ENCODE results near the gene C14orf180.

The C14orf180 gene

GRCh38 chr14:104553166-104554087, 26.1 kb upstream of the C14orf180 start:
- Histone ChIP-seq H3K9ac (ENCODE audit: low read length) (no peak overlapping the region), H3K4me1 (ENCODE audit: control insufficient read depth, insufficient read depth, low read length) (no peaks in the 10 kb centered on the region), H3K27ac (ENCODE audit: low read depth, low read length) (no peak overlapping the region), H3K36me3 (ENCODE audit: control insufficient read depth, insufficient read depth, low read length) (no peaks in the 10 kb centered on the region), H3K4me3 (ENCODE audit: low read length) (no peak overlapping the region), H3K27me3 (ENCODE audit: control insufficient read depth, insufficient read depth, low read length) (peaks cover 9% of the 10 kb centered on the region)

- Histone ChIP-seq H3K4me3 (ENCODE audit: low read length) (no peak overlapping the region), H3K4me1 (ENCODE audit: control insufficient read depth, insufficient read depth, low read length) (no peaks in the 10 kb centered on the region), H3K9ac (ENCODE audit: low read length) (no peak overlapping the region), H3K27me3 (ENCODE audit: control insufficient read depth, insufficient read depth, low read length) (peaks cover 9% of the 10 kb centered on the region), H3K36me3 (ENCODE audit: control insufficient read depth, insufficient read depth, low read length) (no peaks in the 10 kb centered on the region), H3K27ac (ENCODE audit: low read depth, low read length) (no peak overlapping the region)
Observed at GRCh38 chr14:104554088-104554607, 25.4 kb upstream of the C14orf180 start.

GRCh38 chr14:104554608-104555429, 24.7 kb upstream of the C14orf180 start:
- Histone ChIP-seq H3K27ac (ENCODE audit: low read depth, low read length) (no peak overlapping the region), H3K36me3 (ENCODE audit: control insufficient read depth, insufficient read depth, low read length) (no peaks in the 10 kb centered on the region), H3K27me3 (ENCODE audit: control insufficient read depth, insufficient read depth, low read length) (peaks cover 9% of the 10 kb centered on the region), H3K9ac (ENCODE audit: low read length) (no peak overlapping the region), H3K4me1 (ENCODE audit: control insufficient read depth, insufficient read depth, low read length) (no peaks in the 10 kb centered on the region), H3K4me3 (ENCODE audit: low read length) (no peak overlapping the region)

GRCh38 chr14:104555430-104556255, 23.9 kb upstream of the C14orf180 start:
- Histone ChIP-seq H3K4me3 (ENCODE audit: low read length) (no peak overlapping the region), H3K27me3 (ENCODE audit: control insufficient read depth, insufficient read depth, low read length) (peaks cover 9% of the 10 kb centered on the region), H3K4me1 (ENCODE audit: control insufficient read depth, insufficient read depth, low read length) (no peaks in the 10 kb centered on the region), H3K27ac (ENCODE audit: low read depth, low read length) (no peak overlapping the region), H3K36me3 (ENCODE audit: control insufficient read depth, insufficient read depth, low read length) (no peaks in the 10 kb centered on the region), H3K9ac (ENCODE audit: low read length) (no peak overlapping the region)

- no peak overlapping the region for H3K27ac ChIP-seq (ENCODE audit: low read depth, low read length)
- H3K36me3 ChIP-seq (ENCODE audit: control insufficient read depth, insufficient read depth, low read length): no peaks in the 10 kb centered on the region
- H3K4me1 ChIP-seq (ENCODE audit: control insufficient read depth, insufficient read depth, low read length): no peaks in the 10 kb centered on the region
- peaks cover 9% of the 10 kb centered on the region for H3K27me3 ChIP-seq (ENCODE audit: control insufficient read depth, insufficient read depth, low read length)
- no peak overlapping the region for H3K9ac ChIP-seq (ENCODE audit: low read length)
- H3K4me3 ChIP-seq (ENCODE audit: low read length): no peak overlapping the region
Observed at GRCh38 chr14:104556256-104557021, 23.1 kb upstream of the C14orf180 start.

GRCh38 chr14:104557086-104557485, 22.5 kb upstream of the C14orf180 start:
- Histone ChIP-seq H3K27me3 (ENCODE audit: control insufficient read depth, insufficient read depth, low read length) (peaks cover 9% of the 10 kb centered on the region), H3K27ac (ENCODE audit: low read depth, low read length) (no peak overlapping the region)

GRCh38 chr14:104557766-104558165, 21.8 kb upstream of the C14orf180 start:
- no peaks in the 10 kb centered on the region for H3K36me3 ChIP-seq (ENCODE audit: control insufficient read depth, insufficient read depth, low read length)
- no peak overlapping the region for H3K4me3 ChIP-seq (ENCODE audit: low read length)
- peaks cover 6% of the 10 kb centered on the region for H3K27me3 ChIP-seq (ENCODE audit: control insufficient read depth, insufficient read depth, low read length)
- no peak overlapping the region for H3K9ac ChIP-seq (ENCODE audit: low read length)
- no peaks in the 10 kb centered on the region for H3K4me1 ChIP-seq (ENCODE audit: control insufficient read depth, insufficient read depth, low read length)
- H3K27ac ChIP-seq (ENCODE audit: low read depth, low read length): no peak overlapping the region

More at GRCh38 chr14:104557086-104557485, 22.5 kb upstream of the C14orf180 start:
- Histone ChIP-seq H3K4me1 (ENCODE audit: control insufficient read depth, insufficient read depth, low read length) (no peaks in the 10 kb centered on the region), H3K36me3 (ENCODE audit: control insufficient read depth, insufficient read depth, low read length) (no peaks in the 10 kb centered on the region), H3K9ac (ENCODE audit: low read length) (no peak overlapping the region), H3K4me3 (ENCODE audit: low read length) (no peak overlapping the region)

GRCh38 chr14:104558231-104559027, 21.1 kb upstream of the C14orf180 start:
- H3K36me3 ChIP-seq (ENCODE audit: control insufficient read depth, insufficient read depth, low read length): no peaks in the 10 kb centered on the region
- no peak overlapping the region for H3K27ac ChIP-seq (ENCODE audit: low read depth, low read length)
- H3K4me1 ChIP-seq (ENCODE audit: control insufficient read depth, insufficient read depth, low read length): no peaks in the 10 kb centered on the region
- H3K9ac ChIP-seq (ENCODE audit: low read length): no peak overlapping the region
- H3K4me3 ChIP-seq (ENCODE audit: low read length): no peak overlapping the region
- H3K27me3 ChIP-seq (ENCODE audit: control insufficient read depth, insufficient read depth, low read length): peaks cover 3% of the 10 kb centered on the region

GRCh38 chr14:104559028-104559803, 20.3 kb upstream of the C14orf180 start:
- H3K27me3 ChIP-seq (ENCODE audit: control insufficient read depth, insufficient read depth, low read length): peaks cover 8% of the 10 kb centered on the region
- H3K9ac ChIP-seq (ENCODE audit: low read length): no peak overlapping the region
- no peak overlapping the region for H3K27ac ChIP-seq (ENCODE audit: low read depth, low read length)
- no peaks in the 10 kb centered on the region for H3K36me3 ChIP-seq (ENCODE audit: control insufficient read depth, insufficient read depth, low read length)
- no peaks in the 10 kb centered on the region for H3K4me1 ChIP-seq (ENCODE audit: control insufficient read depth, insufficient read depth, low read length)
- H3K4me3 ChIP-seq (ENCODE audit: low read length): no peak overlapping the region

- Histone ChIP-seq H3K27me3 (ENCODE audit: control insufficient read depth, insufficient read depth, low read length) (peaks cover 8% of the 10 kb centered on the region), H3K36me3 (ENCODE audit: control insufficient read depth, insufficient read depth, low read length) (no peaks in the 10 kb centered on the region), H3K27ac (ENCODE audit: low read depth, low read length) (no peak overlapping the region), H3K4me3 (ENCODE audit: low read length) (no peak overlapping the region), H3K4me1 (ENCODE audit: control insufficient read depth, insufficient read depth, low read length) (no peaks in the 10 kb centered on the region), H3K9ac (ENCODE audit: low read length) (no peak overlapping the region)
Observed at GRCh38 chr14:104559804-104560585, 19.6 kb upstream of the C14orf180 start.
